Measurements from ENCODE around the gene SF3B6.

DNA sequence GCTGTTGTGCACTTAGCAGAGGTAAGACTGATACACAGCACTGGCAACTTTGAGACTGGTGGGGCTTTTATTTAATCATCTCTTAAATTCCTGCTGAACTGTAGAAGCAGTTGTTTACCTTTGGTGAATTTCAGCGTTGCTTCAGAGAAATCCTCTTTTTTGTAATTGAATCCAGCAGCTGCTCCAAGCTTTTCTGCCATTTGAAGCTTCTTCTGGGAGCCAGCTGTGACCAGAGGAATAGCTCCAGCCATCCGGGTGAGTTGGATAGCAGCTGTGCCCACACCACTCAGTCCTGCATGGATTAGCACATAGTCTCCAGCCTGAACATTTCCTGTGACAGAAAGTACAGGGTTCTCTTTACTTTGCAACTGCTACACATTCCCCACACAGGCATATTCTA is 4.6 kb upstream of the SF3B6 start:
- no peak for TF ChIP-seq CTCF (conservative IDR thresholded peaks at IDR 0.05; ENCODE audit: low read depth in 2 of 2)
- TF ChIP-seq NANOG (IDR thresholded peaks at IDR 0.05; ENCODE audit: borderline replicate concordance): no peak
- TF ChIP-seq, protein P1, sequence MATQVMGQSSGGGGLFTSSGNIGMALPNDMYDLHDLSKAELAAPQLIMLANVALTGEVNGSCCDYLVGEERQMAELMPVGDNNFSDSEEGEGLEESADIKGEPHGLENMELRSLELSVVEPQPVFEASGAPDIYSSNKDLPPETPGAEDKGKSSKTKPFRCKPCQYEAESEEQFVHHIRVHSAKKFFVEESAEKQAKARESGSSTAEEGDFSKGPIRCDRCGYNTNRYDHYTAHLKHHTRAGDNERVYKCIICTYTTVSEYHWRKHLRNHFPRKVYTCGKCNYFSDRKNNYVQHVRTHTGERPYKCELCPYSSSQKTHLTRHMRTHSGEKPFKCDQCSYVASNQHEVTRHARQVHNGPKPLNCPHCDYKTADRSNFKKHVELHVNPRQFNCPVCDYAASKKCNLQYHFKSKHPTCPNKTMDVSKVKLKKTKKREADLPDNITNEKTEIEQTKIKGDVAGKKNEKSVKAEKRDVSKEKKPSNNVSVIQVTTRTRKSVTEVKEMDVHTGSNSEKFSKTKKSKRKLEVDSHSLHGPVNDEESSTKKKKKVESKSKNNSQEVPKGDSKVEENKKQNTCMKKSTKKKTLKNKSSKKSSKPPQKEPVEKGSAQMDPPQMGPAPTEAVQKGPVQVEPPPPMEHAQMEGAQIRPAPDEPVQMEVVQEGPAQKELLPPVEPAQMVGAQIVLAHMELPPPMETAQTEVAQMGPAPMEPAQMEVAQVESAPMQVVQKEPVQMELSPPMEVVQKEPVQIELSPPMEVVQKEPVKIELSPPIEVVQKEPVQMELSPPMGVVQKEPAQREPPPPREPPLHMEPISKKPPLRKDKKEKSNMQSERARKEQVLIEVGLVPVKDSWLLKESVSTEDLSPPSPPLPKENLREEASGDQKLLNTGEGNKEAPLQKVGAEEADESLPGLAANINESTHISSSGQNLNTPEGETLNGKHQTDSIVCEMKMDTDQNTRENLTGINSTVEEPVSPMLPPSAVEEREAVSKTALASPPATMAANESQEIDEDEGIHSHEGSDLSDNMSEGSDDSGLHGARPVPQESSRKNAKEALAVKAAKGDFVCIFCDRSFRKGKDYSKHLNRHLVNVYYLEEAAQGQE (IDR thresholded peaks at IDR 0.05; ENCODE audit: unreplicated experiment): no peak
- TF ChIP-seq EZH2 (IDR thresholded peaks at IDR 0.05; ENCODE audit: low read depth, unreplicated experiment): no peak
- TF ChIP-seq POLR2AphosphoS5 (IDR thresholded peaks at IDR 0.05; ENCODE audit: low read depth): no peak
- TF ChIP-seq ZNF331 (CRISPR knock-in tag; IDR thresholded peaks at IDR 0.05; ENCODE audit: low read depth): no peak
- no peak for TF ChIP-seq EZH2phosphoT487 (IDR thresholded peaks at IDR 0.05; ENCODE audit: unreplicated experiment)
- TF ChIP-seq CREB1 (CRISPR knock-in tag; IDR thresholded peaks at IDR 0.05; ENCODE audit: low read depth): no peak
- TF ChIP-seq JUNB (IDR thresholded peaks at IDR 0.05; ENCODE audit: unreplicated experiment): no peak
- no peak for TF ChIP-seq ZNF114 (CRISPR knock-in tag; IDR thresholded peaks at IDR 0.05)
- no peak for TF ChIP-seq ETS1 (IDR thresholded peaks at IDR 0.05)
- no peak for TF ChIP-seq ZNF462 (CRISPR knock-in tag; IDR thresholded peaks at IDR 0.05)
